GM21528 (cell line): ENCODE measurements around the gene PPARD.

ENCODE experiments used
- ATAC-seq: cut with Tn5 transposase; IDR thresholded peaks from one replicate; pipeline ENCODE4 v1.9.1; 2021; ENCODE audit warnings: mild to moderate bottlenecking, moderate library complexity; ENCODE audit not compliant: unreplicated experiment, low FRiP score

The PPARD gene

DNA sequence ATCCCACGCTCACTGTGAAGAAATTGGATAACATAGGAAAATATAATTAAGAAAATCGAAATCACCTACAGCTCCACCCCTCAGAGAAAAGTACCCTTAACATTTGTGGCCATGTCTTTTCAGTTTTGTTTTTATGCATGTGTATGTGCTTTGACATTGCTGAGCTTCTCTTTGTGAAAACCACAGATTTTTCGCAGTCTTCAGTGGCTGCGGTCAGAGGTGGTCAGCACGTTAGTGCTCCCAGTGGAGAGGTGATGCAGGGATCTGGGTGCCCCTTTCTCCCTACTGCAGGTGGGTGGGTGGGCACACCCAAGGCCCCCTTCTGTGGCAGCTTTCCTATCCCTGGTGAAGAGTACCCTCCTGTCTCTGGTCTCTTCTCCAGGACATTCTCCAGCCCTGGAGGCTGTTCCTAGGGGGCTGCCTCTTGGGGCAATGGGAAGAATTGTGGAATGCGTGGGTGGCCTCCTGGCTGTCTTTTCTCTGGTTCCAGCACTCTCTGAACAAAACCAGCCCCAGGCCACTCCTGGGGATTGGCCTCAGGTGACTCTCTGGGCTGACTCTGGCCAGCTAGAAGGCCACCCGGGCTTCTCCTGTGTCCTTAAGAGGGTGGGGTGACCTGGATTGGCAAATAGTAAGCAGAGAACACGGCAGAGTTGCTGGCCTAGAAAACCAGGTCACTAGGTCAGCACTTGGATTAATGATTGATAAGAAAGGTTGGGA lies 59.9 kb downstream of the PPARD start:
- ATAC-seq: no peak

DNA sequence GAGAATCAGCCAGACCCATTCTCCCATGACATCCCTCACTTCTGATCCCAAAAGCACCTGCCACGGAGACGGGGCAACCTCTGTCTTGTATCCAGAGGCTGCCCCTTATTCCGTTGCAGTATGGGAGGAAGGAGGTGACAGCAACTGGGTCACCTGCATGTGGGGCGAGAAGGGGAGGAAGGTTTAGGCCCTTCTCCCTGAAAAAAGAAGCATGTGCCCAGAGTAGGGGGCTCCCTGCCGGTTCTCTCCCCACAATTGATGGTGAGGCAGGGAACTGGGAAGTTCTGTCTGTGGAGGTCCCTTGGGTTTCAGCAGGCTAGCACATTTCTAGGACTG lies 60.5 kb downstream of the PPARD start:
- ATAC-seq: no peak

DNA sequence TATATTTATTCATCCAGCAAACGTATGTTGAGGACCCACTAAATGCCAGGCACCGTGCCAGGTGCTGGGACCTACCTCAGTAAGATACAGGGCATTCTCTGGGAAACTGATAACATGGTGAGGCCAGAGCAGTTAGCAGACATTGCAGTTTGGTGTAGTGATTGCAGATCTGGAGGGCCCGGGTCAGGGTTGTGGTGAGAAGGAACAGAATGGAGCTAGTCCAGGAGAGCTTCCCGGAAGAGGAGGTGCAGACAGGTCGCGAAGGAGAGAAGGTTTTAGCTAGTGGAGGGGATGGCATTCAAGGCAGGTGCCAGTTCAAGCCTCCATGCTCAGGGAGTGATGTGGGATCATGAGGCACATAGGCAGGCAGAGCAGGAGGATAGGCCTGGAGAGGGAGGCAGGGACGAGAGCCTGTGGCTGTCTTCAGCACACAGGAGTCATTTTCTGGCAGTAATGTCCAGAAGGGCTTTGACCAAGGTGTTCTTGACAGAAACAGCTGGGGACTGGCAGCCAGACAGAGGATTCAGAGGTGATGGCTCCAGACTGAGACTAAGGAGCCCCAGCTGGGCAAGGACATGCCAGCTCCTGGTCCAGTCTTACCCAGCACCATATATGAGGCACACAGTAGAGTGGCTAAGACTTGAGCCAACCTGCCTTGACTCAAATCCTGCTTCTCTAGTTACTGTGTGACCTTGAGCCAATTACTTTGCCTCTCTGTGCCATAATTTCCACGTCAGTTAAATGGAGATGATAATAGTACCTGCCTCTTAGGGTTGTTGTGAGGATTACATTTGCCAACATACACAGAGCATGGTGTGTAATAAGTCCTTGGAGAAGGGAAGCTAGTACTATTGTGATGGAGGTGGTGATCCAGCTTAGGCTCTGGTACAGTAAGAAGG lies 61.4 kb downstream of the PPARD start:
- no peak for ATAC-seq

DNA sequence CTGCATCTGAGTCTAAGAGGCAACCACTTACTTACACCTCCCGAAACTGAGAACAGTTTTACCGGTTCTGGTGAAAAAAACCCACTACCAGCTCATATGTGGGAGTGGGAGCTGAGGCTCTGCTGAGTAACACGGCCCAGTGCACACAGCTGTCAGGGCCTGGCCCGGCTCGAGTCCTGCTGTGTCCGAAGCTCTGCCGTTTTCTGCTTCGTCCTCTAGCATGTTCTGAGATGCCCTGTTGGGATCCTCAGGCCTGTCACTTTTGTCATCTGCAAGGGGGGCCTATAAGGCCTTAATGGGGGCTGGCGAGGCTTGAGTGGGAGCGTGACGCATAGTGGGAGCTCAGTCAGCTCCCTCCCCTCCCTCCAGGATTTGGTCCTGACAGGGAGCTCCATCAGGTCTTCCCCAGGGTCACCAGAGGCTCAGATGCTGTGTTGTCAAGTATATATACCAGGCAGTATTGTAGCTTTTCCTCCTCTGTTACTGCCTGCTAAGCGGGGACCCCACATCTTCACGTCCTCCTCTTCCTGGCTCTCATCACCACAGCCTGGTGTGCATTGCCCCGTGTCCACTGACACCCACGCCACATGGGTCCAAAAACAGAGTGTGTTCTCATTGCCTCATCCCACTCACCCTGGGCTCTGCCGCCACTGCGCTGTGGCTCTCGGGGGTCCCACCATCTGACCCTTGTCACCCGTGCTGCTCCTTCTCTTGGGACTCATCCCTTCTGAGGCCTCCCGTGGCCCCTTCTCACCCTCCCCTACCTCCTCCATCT lies 64.5 kb downstream of the PPARD start:
- ATAC-seq: no peak

DNA sequence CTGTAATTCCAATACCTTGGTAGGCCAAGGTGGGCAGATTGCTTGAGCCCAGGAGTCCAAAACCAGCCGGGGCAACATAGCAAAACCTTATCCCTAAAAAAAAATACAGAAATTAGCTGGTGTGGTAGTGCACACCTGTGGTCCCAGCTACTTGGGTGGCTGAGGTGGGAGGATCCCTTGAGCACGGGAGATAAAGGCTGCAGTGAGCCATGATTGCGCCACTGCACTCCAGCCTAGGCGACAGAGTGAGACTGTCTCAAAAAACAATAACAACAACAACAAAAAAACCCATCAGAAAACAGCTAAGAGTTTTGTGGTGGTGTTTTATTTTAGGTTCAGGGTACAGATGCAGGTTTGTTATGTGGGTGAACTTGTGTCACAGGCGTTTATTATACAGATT lies 66.9 kb downstream of the PPARD start:
- no peak for ATAC-seq

DNA sequence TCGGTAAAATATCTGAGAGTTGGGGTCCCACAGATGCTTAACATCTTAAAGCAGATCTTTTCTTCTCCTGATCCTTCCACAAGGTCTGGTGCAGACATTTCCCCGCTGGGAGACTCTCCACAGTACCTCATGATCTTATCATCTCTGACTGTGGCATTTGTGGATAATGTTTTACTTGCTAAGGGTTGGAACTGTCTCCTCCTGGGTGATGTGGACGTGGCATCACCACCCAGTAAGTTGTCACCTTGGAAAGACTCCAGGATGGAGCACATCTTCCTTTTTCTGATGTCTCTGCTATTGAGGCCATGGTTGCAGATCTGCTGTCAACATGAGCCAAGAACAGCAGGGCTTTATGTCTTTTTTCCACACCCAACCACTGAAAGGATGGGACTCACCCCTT lies 67.8 kb downstream of the PPARD start:
- no peak for ATAC-seq

DNA sequence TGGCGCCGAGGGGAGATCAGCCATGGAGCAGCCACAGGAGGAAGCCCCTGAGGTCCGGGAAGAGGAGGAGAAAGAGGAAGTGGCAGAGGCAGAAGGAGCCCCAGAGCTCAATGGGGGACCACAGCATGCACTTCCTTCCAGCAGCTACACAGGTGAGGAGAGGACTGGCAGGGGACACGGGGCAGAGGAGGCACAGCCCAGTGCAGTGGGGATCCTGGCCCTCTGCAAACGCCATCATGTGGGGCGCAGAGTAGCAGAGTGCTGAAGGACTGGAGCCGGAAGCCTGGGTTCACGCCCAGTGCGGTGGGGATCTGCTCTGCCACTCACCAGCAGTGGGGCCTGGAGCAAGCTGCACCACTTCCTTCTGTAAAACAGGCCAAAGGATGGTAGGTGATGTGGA lies 68.7 kb downstream of the PPARD start:
- ATAC-seq: no peak

DNA sequence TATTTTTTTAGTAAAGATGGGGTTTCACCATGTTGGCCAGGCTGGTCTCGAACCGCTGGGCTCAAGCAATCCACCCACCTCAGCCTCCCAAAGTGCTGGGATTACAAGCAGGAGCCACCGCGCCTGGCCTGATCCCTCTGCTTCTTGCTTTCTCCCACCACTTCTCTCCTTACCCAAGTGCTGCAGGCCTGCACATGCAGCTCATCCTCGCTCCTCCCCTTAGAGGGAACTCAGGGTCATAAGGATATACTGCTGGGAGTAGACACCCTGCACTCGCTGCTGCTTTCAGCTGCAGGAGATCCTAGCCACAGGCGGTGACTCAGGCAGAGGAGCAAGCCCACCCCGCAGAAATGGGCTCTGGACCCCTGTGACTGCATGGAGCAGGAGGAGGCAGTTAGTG lies 69.7 kb downstream of the PPARD start:
- no peak for ATAC-seq

DNA sequence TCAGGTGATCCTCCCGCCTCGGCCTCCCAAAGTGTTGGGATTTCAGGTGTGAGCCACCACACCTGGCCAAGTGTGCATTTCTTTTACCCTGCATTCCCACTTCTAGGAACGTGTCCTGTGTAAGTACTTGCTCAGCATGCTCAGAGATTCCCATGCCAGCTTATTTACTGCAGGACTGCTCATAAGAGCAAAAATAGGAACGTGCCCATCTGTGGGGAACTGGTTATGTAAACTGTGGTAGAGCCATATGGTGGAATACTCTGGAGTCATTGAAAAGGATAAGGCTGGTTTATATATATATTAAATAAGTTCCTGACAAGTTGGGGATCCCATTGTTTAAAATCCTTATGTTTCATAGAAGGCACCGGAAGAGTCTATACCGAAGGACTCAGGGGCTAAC lies 71.6 kb downstream of the PPARD start:
- ATAC-seq: no peak

DNA sequence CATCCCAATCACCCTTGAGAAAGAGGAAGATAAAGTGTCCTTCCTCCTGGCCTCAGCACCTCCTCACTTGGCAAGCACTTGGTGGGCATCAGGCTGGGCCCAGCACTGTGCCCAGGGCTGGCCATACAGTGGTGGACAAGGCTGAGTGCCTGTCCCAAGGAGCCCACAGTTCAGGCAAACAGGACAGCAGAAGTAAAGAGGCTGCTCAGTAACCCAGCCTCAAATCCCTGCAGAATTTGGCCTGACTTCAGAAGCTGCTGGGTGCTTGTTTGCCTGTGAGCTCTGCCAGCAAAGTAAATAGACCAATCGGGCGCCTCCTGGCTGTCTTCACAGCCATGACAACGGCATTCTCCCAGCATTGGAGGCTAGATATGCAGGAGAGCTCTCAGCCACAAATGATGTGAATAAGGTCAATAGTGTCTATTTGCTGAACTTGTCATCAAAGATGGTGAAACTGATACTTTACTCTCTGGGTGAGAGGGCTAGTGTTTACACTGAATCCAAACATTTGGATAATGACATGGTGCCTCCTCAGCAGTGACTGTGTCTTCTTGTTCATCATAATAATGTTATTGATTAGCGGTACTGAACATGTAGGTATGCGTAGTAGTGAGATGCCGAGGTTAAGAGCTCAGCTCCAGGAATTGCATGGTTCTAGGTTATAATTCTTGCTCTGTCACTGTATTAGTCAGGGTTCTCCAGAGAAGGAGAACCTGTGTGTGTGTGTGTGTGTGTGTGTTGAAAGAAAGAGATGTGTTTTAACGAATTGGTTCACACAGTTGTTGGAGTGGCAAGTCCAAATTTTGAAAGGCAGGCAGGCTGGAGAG lies 72.9 kb downstream of the PPARD start:
- no peak for ATAC-seq

DNA sequence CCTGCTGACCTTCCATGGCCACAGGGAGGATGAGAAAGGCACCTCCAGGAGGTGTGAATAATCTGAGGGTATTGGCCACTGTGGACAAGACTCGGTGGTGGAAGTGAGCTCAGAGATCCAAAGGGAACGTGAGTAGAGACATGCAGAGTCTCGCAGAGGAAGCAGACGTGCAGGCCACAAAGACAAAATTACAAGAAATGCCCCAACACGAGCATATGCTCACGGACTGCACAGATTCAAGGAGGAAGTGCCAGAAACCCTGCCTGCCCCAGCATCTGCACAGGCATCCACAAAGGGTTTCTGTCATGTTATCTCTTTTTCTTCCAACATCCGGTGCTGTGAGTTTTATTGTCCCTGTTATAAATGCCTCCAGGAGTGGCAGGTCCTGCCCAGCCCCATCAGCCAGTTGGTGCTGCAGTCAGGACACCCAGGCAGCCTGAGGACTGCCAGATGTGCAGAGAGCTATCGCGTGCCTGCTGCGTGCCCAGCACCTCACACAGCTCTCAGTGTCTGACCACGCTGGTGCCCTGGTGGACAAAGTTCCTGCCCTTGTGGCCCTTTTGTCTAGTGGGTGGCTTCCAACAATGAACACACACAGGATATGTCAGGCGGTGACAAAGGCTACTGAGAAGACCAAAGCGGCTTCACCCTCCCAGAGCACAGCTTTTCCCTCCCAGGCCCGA lies 75.8 kb downstream of the PPARD start:
- no peak for ATAC-seq

DNA sequence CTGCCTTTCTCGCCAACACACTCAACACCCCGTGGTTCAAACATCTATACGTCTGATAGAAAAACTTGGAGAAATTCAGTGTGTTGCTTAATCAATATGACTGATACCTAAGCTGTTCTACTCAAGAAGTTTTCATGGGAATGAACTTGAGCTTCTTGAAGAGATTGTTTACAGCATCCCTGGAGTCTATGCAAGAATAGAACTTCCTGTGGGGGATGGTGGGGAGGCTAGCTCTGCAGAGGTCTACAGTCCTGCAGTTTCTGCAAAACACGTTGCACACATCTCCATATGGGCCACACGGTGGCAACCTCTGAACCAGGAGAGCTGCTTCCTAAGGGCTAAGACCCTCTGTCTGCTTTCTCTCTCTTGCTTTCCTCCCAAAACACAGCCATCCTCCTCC lies 77.1 kb downstream of the PPARD start:
- no peak for ATAC-seq

DNA sequence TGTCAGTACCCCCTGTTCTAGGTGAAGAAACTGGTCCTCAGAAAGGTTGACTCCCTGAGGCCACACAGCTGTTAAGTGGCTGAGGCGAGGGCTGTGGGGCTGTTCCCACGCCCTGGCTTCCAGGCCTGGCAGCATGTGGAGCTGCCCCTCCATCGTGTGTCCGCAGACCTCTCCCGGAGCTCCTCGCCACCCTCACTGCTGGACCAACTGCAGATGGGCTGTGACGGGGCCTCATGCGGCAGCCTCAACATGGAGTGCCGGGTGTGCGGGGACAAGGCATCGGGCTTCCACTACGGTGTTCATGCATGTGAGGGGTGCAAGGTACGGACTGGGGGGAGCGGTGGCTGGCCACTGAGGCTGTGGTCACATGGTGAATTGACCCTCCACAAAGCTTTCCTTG lies 77.6 kb downstream of the PPARD start:
- no peak for ATAC-seq

DNA sequence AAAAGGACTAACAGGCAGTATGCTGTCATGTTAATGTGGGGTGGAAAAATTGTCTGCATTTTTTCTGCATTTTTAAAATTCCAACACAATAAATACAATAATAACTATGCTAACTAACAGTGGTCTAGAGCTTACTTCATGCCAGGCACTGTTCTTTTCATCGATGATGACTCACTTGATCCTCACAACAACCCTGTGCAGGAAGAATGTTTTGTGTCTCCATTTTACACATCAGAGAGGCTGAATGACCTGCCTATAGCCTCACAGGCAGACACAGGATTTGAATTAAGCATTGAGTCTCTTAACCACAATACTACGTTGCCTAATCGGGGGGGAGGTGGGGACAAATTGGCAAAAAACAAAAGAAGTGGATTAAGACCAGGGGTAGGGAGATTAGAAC lies 82.9 kb downstream of the PPARD start:
- ATAC-seq: no peak

DNA sequence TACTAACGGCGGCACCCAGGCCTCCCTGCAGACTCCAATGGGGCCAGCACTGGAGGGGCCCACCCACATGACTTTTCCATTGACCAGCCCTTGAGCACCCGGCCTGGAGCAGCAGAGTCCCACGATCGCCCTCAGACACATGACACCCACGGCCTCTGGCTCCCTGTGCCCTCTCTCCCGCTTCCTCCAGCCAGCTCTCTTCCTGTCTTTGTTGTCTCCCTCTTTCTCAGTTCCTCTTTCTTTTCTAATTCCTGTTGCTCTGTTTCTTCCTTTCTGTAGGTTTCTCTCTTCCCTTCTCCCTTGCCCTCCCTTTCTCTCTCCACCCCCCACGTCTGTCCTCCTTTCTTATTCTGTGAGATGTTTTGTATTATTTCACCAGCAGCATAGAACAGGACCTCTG lies 83.7 kb downstream of the PPARD start:
- ATAC-seq: no peak

DNA sequence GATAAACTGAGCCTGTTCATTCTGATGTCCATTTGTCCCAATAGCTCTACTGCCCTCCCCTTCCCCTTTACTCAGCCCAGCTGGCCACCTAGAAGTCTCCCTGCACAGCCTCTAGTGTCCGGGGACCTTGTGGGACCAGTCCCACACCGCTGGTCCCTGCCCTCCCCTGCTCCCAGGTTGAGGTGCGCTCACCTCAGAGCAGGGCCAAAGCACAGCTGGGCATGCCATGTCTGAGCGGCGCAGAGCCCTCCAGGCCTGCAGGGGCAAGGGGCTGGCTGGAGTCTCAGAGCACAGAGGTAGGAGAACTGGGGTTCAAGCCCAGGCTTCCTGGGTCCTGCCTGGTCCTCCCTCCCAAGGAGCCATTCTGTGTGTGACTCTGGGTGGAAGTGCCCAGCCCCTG lies 85.1 kb downstream of the PPARD start:
- ATAC-seq: no peak

DNA sequence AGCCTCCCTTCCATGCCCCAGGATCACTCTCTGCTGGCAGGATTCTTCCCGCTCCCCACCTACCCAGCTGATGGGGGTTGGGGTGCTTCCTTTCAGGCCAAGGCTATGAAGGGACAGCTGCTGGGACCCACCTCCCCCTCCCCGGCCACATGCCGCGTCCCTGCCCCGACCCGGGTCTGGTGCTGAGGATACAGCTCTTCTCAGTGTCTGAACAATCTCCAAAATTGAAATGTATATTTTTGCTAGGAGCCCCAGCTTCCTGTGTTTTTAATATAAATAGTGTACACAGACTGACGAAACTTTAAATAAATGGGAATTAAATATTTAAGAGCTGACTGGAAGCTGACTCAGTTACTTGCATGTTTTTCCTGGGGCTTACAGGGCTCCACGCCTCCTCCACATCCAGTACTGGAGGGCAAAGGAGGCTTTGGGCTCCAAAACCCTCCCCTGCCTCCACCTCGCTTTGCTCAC lies 85.5 kb downstream of the PPARD start:
- ATAC-seq: no peak

DNA sequence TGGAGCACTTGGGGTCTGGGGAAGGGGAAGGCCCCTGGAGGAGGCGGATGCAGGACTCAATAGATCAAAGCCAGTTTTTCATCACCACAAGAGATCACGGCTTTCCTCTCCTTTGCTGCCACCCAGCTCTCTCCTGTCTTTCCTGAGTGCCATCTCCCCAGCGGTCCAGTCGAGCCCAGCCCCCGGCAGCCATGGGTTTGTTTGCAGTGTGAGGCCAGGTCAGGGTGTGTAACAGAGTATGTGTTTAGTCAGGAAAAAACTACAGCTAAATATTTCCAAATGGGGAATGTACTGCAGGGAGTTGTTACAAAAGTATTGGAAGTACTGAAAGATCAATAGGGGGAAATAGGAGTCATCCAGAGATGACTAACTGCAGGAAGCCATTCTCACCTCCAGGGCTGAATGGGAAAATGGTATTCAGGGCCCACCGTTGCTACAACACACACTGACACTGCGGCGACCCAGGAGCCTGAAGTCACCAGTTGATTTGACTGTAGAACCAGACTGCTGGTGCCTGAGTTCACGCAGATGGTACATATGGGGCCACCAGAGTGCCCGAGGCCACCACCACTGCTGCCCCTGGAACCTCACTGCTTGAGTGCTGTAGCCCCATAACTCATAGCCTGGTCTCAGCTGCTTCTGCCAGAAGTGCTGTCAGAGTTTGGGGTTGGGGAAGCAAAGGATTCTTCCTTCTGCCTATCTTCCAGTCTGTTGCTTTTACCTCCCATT lies 86.2 kb downstream of the PPARD start:
- ATAC-seq: no peak

DNA sequence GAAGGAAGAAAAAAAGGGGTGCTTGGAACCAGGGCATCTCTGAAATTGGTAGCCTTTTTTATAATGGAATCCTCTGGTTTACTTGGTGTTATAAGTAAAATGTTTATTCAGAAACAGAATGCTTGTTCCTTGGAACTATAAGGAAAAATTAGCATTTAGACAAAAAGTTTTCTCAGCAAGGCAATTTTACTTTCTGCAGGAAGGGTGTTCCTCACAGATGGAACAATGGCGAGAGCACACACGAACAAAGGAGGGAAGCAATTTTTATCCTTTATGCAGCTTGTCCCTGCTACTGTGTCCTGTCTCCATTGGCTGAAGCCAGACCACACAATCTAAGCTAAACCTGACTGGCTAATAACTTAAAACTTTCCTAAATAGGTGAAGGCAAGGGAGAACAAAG lies 87.1 kb downstream of the PPARD start:
- no peak for ATAC-seq
